Measurements from ENCODE around the gene DOK3. TPM values are rescaled to one million over a fixed set of nuclear protein-coding genes. Genes with fewer than 3 reads are reported as not detected.

DOK3 gene
- total and polyA plus RNA-seq, 7 donors, result 3.0 to 20.2 (median 7.1) TPM

- Histone ChIP-seq H3K4me3 (no peak overlapping the region), H3K36me3 (no peaks in the 10 kb centered on the region), H3K9me3 (no peaks in the 10 kb centered on the region), H3K27me3 (no peaks in the 10 kb centered on the region), H3K4me1 (peaks cover 0 to 24% (median 18%) of the 10 kb centered on the region in 4 donors), H3K27ac (no peak overlapping the region)
- 85 to 87% methylated on average over 16 of the region's 16 CpGs for WGBS, 2 donors
- intact Hi-C loops (cut with DNase I), result no loop called here
- no peak for DNase-seq
- TF ChIP-seq POLR2AphosphoS5 (IDR thresholded peaks at IDR 0.05) (no peak), POLR2A (IDR thresholded peaks at IDR 0.05) (no peak)
Measured at GRCh38 chr5:177502886-177503285, 6.7 kb downstream of the DOK3 start.

DNA sequence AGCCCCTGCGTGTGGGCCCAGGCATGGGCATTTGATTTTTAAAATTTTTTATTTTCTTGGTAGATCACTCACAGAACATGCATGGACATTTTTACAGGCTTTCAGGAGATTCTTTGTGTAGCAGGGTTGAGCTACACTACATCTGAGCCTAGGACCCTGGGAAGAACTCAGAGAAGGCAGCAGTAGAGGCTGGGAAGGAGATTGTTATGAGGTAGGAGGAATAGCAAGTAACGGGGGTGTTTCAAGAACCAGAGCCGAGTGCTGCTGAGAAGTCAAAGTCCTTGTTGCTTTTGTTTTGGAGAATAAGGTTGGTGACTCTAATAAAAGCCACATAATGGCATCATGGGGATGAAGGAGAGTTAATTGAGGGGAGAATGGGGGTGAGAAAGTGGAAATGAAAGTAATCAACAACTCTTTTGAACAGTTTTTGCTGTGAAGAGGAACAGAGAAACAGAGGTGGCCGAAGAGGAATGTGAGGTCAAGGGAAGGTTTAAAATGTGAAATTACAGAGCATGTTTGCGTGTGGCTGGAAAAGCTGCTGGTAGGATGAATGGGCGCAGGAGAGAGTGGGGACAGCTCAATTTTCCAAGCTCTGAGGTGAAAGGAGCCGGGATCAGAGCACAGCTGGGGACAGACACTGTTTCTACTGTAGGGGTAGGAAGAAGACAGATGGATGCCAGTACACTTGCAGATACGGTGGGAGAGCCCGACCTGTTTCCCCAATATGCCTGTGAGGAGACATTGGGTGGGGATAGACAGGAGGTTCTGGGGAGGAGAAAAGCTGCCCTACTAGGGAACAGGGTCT lies 7.5 kb downstream of the DOK3 start:
- WGBS, 2 donors, result 59 to 61% methylated on average over 9 of the region's 9 CpGs
- no peaks in the 10 kb centered on the region for H3K36me3 ChIP-seq
- H3K4me1 ChIP-seq, result peaks cover 0 to 26% (median 20%) of the 10 kb centered on the region in 4 donors
- no peak overlapping the region for H3K4me3 ChIP-seq
- H3K27ac ChIP-seq, result no peak overlapping the region
- intact Hi-C loops (cut with DNase I), result loop anchor here (1.0 to 2.0 kb wide), 2 partner anchors 15 to 112 kb away; partner anchors contain the start of gene DDX41
- no peaks in the 10 kb centered on the region for H3K9me3 ChIP-seq
- TF ChIP-seq POLR2AphosphoS5 (IDR thresholded peaks at IDR 0.05) (no peak), POLR2A (IDR thresholded peaks at IDR 0.05) (no peak), EP300 (IDR thresholded peaks at IDR 0.05) (no peak)
- TF ChIP-seq, protein P1, sequence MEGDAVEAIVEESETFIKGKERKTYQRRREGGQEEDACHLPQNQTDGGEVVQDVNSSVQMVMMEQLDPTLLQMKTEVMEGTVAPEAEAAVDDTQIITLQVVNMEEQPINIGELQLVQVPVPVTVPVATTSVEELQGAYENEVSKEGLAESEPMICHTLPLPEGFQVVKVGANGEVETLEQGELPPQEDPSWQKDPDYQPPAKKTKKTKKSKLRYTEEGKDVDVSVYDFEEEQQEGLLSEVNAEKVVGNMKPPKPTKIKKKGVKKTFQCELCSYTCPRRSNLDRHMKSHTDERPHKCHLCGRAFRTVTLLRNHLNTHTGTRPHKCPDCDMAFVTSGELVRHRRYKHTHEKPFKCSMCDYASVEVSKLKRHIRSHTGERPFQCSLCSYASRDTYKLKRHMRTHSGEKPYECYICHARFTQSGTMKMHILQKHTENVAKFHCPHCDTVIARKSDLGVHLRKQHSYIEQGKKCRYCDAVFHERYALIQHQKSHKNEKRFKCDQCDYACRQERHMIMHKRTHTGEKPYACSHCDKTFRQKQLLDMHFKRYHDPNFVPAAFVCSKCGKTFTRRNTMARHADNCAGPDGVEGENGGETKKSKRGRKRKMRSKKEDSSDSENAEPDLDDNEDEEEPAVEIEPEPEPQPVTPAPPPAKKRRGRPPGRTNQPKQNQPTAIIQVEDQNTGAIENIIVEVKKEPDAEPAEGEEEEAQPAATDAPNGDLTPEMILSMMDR (IDR thresholded peaks at IDR 0.05), result no peak
- H3K27me3 ChIP-seq, result no peaks in the 10 kb centered on the region
- no peak for DNase-seq

GRCh38 chr5:177500685-177501522 lies 8.7 kb downstream of the DOK3 start:
- no peaks in the 10 kb centered on the region for H3K9me3 ChIP-seq
- no peaks in the 10 kb centered on the region for H3K36me3 ChIP-seq
- intact Hi-C loops (cut with DNase I), result loop anchor here (1.0 to 2.0 kb wide), 2 partner anchors 16 to 111 kb away; partner anchors contain the start of gene DDX41
- peaks cover 0 to 33% (median 24%) of the 10 kb centered on the region in 4 donors for H3K4me1 ChIP-seq
- peak; percentile 95 for DNase-seq
- peak overlapping the region; percentile 38 to 62 (median 58) for H3K27ac ChIP-seq
- no peaks in the 10 kb centered on the region for H3K27me3 ChIP-seq
- H3K4me3 ChIP-seq, result no peak overlapping the region
- WGBS, 2 donors, result 18 to 23% methylated on average over 10 of the region's 10 CpGs
- TF ChIP-seq POLR2AphosphoS5 (IDR thresholded peaks at IDR 0.05) (peak in 1 of 4 donors; percentile 38), POLR2A (IDR thresholded peaks at IDR 0.05) (no peak), EP300 (IDR thresholded peaks at IDR 0.05) (no peak)
- TF ChIP-seq, protein P1 (IDR thresholded peaks at IDR 0.05), result peak; percentile 85 to 94 (median 90)

- H3K4me3 ChIP-seq, result no peak overlapping the region
- DNase-seq, result no peak
- 84 to 85% methylated on average over 6 of the region's 6 CpGs for WGBS, 2 donors
- TF ChIP-seq EP300 (IDR thresholded peaks at IDR 0.05), result no peak
- no peak for TF ChIP-seq POLR2AphosphoS5 (IDR thresholded peaks at IDR 0.05)
- TF ChIP-seq POLR2A (IDR thresholded peaks at IDR 0.05), result no peak
- TF ChIP-seq, protein P1 (IDR thresholded peaks at IDR 0.05), result no peak
- peaks cover 0 to 44% (median 33%) of the 10 kb centered on the region in 4 donors for H3K4me1 ChIP-seq
- no peaks in the 10 kb centered on the region for H3K36me3 ChIP-seq
- no peaks in the 10 kb centered on the region for H3K27me3 ChIP-seq
- H3K27ac ChIP-seq, result no peak overlapping the region
- no peaks in the 10 kb centered on the region for H3K9me3 ChIP-seq
- intact Hi-C loops (cut with DNase I), result loop anchor here (2.0 kb wide), 2 partner anchors 17 to 73 kb away; partner anchors contain the start of genes DDX41 and GRK6
Measured at GRCh38 chr5:177499842-177500241, 9.8 kb downstream of the DOK3 start.
